ENCODE results near the gene DST.

GRCh38 chr6:56542364-56543331 is 100.0 kb downstream of the DST start:
- TF ChIP-seq, protein P1, sequence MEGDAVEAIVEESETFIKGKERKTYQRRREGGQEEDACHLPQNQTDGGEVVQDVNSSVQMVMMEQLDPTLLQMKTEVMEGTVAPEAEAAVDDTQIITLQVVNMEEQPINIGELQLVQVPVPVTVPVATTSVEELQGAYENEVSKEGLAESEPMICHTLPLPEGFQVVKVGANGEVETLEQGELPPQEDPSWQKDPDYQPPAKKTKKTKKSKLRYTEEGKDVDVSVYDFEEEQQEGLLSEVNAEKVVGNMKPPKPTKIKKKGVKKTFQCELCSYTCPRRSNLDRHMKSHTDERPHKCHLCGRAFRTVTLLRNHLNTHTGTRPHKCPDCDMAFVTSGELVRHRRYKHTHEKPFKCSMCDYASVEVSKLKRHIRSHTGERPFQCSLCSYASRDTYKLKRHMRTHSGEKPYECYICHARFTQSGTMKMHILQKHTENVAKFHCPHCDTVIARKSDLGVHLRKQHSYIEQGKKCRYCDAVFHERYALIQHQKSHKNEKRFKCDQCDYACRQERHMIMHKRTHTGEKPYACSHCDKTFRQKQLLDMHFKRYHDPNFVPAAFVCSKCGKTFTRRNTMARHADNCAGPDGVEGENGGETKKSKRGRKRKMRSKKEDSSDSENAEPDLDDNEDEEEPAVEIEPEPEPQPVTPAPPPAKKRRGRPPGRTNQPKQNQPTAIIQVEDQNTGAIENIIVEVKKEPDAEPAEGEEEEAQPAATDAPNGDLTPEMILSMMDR (IDR thresholded peaks at IDR 0.05) = peak; percentile 44 to 66 (median 54)
- TF ChIP-seq EP300 (IDR thresholded peaks at IDR 0.05) (no peak), POLR2A (IDR thresholded peaks at IDR 0.05; ENCODE audit: low read depth) (peak; percentile 66)

Measured in esophagus muscularis mucosa (tissue), 4 donors.